ENCODE data around the gene XYLB.
"Not testable (repeated sequence)": the region's sequence is repeated elsewhere in the genome, so short reads cannot be mapped to it uniquely, and the experiment has no call there.

XYLB gene

GRCh38 chr3:38397320-38397719 lies 50.7 kb downstream of the XYLB start:
- no peak for DNase-seq

GRCh38 chr3:38401246-38401962 lies 54.8 kb downstream of the XYLB start:
- no peak for DNase-seq

GRCh38 chr3:38404286-38404685 lies 57.7 kb downstream of the XYLB start:
- DNase-seq: no peak

GRCh38 chr3:38411591-38411990 lies 65.0 kb downstream of the XYLB start:
- no peak for DNase-seq

DNA sequence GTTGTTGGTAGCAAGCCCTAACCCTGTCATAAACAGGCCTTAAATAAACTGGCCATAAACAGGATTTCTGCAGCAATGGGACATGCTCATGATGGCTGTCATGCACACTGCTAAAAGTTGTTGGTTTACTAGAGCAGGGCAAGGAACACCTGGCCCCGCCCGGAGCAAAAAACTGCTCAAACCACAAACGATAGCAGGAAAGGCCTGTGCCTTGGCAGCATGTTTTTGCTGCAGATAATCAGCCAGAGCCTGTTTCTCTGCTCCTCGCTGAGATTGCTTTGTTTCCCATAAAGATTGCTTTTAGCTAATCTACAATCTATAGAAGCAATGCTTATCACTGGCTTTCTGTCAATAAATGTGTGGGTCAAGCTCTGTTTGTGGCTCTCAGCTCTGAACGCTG lies 74.2 kb downstream of the XYLB start:
- not testable (repeated sequence) for DNase-seq

DNA sequence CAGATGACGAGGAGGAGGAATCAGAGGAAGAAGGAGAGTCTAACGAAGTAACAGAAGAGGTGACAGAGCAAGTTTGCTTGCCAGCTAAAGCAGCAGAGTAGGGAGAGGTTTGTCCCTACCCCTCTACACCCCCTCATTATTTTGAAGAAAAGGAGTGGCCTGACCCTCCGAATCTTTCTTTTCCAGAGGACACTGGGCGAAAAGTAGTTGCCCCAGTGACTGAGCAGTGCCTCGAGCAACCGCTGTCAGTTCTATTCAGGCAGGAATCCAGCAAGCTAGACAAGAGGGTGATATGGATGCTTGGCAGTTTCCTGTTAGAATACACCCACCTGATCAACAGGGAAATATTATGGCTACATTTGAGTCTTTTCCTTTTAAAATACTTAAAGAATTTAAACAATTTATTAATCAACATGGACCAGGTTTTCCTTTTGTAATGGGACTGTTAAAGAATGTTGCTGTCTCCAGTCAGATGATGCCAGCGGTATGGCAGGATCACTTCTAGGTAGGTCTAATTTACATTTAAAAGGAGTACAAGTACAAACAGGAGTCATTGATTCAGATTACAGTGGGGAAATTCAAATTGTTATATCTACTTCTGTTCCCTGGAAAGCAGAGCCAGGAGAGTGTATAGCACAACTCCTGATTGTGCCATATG lies 75.2 kb downstream of the XYLB start:
- no peak for DNase-seq

DNA sequence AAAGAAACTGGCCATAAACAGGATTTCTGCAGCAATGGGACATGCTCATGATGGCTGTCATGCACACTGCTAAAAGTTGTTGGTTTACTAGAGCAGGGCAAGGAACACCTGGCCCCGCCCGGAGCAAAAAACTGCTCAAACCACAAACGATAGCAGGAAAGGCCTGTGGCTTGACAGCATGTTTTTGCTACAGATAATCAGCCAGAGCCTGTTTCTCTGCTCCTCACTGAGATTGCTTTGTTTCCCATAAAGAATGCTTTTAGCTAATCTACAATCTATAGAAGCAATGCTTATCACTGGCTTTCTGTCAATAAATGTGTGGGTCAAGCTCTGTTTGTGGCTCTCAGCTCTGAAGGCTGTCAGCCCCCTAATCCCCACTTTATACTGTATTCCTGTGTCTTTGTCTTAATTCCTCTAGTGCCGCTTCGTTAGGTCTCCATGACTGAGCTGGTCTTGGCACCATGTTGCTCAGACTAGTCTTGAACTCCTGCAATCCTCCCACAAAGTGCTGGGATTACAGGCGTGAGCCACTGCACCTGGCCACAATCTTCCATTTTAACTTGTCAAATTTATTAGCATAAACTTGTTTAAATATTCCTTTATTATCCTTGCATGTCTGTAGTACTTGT lies 80.3 kb downstream of the XYLB start:
- DNase-seq: not testable (repeated sequence)

GRCh38 chr3:38432871-38433658 lies 86.5 kb downstream of the XYLB start:
- not testable (repeated sequence) for DNase-seq

DNA sequence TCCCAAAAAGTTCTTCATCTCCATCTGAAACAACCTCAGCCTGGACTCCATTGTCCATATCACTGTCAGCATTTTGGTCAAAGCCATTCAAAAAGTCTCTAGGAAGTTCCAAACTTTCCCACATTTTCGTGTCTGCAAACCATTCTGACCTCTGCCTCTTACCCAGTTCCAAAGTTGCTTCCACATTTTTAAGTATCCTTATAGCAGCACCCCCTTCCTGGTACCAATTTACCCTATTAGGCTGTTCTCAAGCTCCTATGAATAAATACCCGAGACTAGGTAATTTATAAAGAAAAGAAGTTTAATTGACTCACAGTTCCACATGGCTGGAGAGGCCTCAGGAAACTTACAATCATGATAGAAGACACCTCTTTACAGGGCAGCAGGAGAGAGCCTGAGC lies 87.1 kb downstream of the XYLB start:
- DNase-seq: not testable (repeated sequence)

GRCh38 chr3:38438436-38439069 lies 92.0 kb downstream of the XYLB start:
- DNase-seq: not testable (repeated sequence)

DNA sequence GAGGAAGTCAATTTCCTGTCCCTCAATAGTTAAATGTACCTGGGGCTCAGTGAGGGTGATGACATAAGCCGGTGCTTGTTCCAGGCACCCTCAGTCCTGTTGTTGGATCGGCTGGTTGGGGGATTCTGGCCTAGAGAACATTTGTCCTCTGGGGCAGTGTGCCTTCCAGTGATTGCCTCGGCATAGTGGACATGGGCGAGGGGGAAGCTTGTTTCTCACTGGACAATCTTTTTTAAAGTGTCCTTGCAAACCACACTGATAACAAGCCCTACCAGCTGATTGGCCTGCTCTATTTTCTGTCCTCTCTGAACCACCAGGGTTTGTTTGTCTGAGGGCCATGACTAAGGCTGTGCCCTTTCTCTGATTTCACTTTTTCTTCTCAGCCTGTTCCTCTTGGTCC lies 96.6 kb downstream of the XYLB start:
- not testable (repeated sequence) for DNase-seq

GRCh38 chr3:38446085-38446686 lies 99.6 kb downstream of the XYLB start:
- DNase-seq: no peak

DNA sequence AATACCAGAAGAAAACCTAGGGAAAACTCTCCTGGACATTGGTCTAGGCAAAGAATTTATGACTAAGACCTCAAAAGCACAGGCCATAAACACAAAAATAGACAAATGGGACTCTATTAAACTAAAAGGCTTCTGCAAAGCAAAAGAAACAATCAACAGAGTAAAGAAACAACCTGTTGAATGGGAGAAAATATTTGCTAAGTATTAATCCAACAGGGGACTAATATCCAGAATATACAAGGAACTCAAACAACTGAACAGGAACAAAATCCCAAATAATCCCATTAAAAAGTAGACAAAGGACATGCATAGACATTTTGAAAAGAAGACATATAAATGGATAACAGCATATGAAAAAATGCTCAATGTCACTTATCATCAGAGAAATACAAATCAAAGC lies 100.2 kb downstream of the XYLB start:
- no peak for DNase-seq

DNA sequence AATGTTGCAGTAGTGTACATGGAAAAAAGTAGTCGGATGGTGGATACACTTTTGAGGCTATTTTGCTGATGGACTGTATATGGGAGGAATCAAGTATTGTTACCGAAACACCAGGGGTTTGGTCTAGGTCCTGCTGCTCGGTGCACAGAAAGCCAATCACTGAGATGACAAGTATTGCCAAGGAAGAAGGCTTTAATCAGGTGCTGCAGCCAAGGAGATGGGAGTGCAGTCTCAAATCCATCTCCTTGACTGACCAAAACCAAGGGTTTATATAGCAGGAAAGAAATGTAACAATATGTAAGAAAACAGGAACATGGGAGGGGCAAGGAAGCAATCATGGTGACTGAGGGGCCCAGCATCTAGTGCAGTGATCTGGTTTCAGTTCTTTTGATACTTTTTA lies 104.3 kb downstream of the XYLB start:
- DNase-seq: no peak

- peak; percentile 85 for DNase-seq
These were observed 106.7 kb downstream of the XYLB start, which contains the start of gene ACVR2B for GRCh38 chr3:38453075-38453912. Gene ACVR2B (plus strand): TSS chr3:38453890. CDS start chr3:38454323, 433 bp downstream.

- no peak for DNase-seq
These were observed 107.3 kb downstream of the XYLB start for GRCh38 chr3:38453913-38454177.

- peak; percentile 35 for DNase-seq
These were observed 107.7 kb downstream of the XYLB start for GRCh38 chr3:38454178-38454883.

DNA sequence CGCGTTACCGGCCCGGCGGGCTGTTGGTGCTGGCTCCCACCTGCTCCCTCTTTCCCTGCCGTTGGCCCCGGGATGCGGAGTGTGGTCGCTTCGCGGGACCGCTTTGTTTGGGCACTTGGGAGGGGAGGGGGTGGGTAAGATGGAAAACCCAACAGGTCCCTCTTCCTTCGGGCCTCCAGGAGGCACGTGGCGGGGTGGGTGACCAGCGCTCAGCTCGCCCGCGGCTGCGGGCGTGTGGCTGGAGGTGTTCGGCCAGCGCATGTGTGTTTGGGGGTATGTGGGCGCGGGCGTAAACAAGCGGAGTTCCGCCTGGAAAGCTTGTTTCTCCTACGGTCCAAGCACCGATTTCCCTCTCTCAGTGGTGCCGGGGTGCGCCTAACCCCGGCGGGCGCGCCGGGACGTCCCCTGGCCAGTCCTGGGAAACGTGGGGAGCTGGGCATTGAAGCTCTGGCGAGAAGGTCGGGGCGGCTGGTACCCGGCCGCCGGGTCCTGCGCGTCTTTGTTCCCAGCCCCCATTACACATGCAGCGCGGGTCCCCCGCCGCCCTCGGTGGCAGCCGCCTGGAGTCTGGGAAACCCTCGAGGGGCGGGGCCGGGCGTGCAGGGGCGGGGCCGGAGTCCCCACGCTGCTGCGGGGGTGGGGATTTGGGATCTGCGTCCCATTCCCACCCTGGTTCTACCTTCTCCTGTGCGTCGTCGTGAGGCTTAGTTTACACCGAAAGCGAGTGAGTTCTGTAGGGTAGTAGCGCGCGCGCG lies 108.5 kb downstream of the XYLB start:
- peak; percentile 40 for DNase-seq

DNA sequence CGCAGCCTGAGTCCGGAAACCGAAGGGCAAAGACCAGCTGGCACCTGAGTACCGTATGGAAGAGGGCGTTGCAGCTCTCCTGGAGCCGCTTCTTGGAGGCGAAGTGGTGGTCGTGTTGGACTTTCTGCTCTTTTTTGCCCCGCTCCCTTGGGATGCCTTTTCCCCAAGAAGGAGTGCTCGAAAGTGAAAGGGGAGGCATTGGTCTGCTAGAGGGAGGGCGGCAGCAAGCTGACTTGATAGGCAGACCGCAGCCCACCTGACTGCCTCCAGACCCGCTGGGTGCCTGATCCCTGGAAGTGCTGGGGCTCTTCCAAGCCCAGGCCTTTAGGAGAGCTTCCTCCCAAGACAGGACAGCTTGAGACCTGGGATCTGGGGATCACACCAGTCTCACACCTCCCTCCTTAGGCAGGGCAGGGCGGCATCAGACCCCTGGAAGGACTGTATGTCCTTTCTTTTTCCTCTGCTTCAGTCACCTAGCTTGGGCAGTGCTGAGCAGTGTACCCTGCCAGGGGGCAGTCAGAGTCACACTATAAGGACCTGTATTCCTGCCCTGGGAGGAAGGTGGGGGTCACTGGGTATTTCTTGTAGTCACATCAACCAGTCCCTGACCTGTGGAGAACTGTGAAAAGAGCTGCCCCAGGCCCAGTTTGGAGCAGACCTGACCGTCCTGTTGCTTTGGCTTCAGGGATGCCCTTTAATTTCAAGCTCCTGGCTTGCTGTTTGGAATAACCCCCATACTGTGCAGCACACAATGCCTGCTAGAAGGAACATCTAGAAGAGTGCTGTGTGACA lies 109.2 kb downstream of the XYLB start:
- DNase-seq: no peak
